HL-60 (cell line): ENCODE measurements around the gene TICAM2.

Experiments
- POLR2AphosphoS5 ChIP-seq: IDR thresholded peaks from 2 replicates; pipeline ENCODE4 v1.6.1; 2012; ENCODE audit warnings: low read depth
- TF ChIP-seq, protein P1 (sequence below): IDR thresholded peaks from one replicate; pipeline ENCODE4 v1.5.1; 2011; ENCODE audit warnings: low read length, control low read depth, inconsistent platforms; ENCODE audit not compliant: insufficient read depth
- TF ChIP-seq, protein P2 (sequence below): IDR thresholded peaks from 2 replicates; pipeline ENCODE4 v1.6.1; 2012; ENCODE audit warnings: low read depth; ENCODE audit not compliant: insufficient replicate concordance

DNA sequence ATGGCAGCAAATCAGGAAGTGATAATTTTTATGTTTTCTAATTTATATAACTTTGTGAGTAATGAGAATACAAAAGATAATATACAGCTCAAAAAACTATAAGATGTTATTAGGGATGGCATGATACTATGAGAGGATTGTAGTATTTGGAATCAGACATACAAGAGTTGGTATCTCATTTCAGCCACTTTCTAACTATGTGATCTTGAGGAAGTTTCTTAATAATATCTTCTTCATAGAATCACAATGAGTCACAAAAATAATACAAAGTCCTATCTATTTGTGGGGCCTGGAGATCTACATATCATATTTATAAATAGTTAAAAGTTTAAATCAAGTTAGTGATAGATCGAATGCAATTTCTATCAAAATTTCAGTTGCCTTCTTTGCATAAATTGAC lies 47.3 kb upstream of the TICAM2 start:
- TF ChIP-seq, protein P1, sequence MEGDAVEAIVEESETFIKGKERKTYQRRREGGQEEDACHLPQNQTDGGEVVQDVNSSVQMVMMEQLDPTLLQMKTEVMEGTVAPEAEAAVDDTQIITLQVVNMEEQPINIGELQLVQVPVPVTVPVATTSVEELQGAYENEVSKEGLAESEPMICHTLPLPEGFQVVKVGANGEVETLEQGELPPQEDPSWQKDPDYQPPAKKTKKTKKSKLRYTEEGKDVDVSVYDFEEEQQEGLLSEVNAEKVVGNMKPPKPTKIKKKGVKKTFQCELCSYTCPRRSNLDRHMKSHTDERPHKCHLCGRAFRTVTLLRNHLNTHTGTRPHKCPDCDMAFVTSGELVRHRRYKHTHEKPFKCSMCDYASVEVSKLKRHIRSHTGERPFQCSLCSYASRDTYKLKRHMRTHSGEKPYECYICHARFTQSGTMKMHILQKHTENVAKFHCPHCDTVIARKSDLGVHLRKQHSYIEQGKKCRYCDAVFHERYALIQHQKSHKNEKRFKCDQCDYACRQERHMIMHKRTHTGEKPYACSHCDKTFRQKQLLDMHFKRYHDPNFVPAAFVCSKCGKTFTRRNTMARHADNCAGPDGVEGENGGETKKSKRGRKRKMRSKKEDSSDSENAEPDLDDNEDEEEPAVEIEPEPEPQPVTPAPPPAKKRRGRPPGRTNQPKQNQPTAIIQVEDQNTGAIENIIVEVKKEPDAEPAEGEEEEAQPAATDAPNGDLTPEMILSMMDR = no peak
- TF ChIP-seq POLR2AphosphoS5 = no peak
- TF ChIP-seq, protein P2, sequence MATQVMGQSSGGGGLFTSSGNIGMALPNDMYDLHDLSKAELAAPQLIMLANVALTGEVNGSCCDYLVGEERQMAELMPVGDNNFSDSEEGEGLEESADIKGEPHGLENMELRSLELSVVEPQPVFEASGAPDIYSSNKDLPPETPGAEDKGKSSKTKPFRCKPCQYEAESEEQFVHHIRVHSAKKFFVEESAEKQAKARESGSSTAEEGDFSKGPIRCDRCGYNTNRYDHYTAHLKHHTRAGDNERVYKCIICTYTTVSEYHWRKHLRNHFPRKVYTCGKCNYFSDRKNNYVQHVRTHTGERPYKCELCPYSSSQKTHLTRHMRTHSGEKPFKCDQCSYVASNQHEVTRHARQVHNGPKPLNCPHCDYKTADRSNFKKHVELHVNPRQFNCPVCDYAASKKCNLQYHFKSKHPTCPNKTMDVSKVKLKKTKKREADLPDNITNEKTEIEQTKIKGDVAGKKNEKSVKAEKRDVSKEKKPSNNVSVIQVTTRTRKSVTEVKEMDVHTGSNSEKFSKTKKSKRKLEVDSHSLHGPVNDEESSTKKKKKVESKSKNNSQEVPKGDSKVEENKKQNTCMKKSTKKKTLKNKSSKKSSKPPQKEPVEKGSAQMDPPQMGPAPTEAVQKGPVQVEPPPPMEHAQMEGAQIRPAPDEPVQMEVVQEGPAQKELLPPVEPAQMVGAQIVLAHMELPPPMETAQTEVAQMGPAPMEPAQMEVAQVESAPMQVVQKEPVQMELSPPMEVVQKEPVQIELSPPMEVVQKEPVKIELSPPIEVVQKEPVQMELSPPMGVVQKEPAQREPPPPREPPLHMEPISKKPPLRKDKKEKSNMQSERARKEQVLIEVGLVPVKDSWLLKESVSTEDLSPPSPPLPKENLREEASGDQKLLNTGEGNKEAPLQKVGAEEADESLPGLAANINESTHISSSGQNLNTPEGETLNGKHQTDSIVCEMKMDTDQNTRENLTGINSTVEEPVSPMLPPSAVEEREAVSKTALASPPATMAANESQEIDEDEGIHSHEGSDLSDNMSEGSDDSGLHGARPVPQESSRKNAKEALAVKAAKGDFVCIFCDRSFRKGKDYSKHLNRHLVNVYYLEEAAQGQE = no peak
